OCI-LY7 (cell line): ENCODE results near the gene TBCCD1. TPM values are rescaled to one million over a fixed set of nuclear protein-coding genes. Genes with fewer than 3 reads are reported as not detected.

ENCODE experiments used
- BruUV-seq: library from RNA; stranded (reverse); fragments of 400-500 nt; replicated peaks from 2 replicates; lab custom pipeline; 2021; lab: Mats Ljungman, UMichigan
- CTCF ChIA-PET: fragments of 300-600 bp; sonication (Branson Sonifier 250); formaldehyde crosslinking; loops from one replicate; lab custom pipeline; 2022; ENCODE audit warnings: antibody characterized with exemption; ENCODE audit not compliant: unreplicated experiment; lab: Charles Lee
- POLR2A ChIA-PET: fragments of 300-600 bp; sonication (Branson Sonifier 250); formaldehyde crosslinking; loops from one replicate; lab custom pipeline; 2022; ENCODE audit warnings: antibody characterized with exemption; lab: Charles Lee
- DNase-seq: peaks from one replicate; pipeline ENCODE4 v3.0.0-alpha.2; 2015; ENCODE audit warnings: low spot score
- H2AFZ ChIP-seq: fragments of 200-600 bp; sonication (generic), shearing (Covaris generic); 2 replicates; pipeline ENCODE4 v1.6.1; 2014; ENCODE audit warnings: mild to moderate bottlenecking, antibody characterized with exemption, low read length, moderate library complexity
- H3K27ac ChIP-seq: fragments of 200-600 bp; sonication (generic); 2 replicates; pipeline ENCODE4 v1.5.1; 2014; ENCODE audit warnings: mixed run types, low read depth, mild to moderate bottlenecking, moderate library complexity, low read length, inconsistent platforms; ENCODE audit not compliant: poor library complexity, severe bottlenecking
- H3K36me3 ChIP-seq: fragments of 200-600 bp; sonication (generic); 2 replicates; pipeline ENCODE4 v1.6.1; 2014; ENCODE audit warnings: mild to moderate bottlenecking, antibody characterized with exemption, low read length, moderate library complexity, mixed read lengths; ENCODE audit not compliant: insufficient read depth
- H3K4me1 ChIP-seq: fragments of 200-600 bp; sonication (generic); 2 replicates; pipeline ENCODE4 v1.5.1; 2014; ENCODE audit warnings: mild to moderate bottlenecking, low read length; ENCODE audit not compliant: insufficient read depth, poor library complexity, severe bottlenecking
- H3K4me2 ChIP-seq: fragments of 200-600 bp; sonication (generic); 2 replicates; pipeline ENCODE4 v1.6.1; 2014; ENCODE audit warnings: mild to moderate bottlenecking, low read length
- H3K4me3 ChIP-seq: fragments of 200-600 bp; sonication (generic); 2 replicates; pipeline ENCODE4 v1.5.1; 2014; ENCODE audit warnings: mild to moderate bottlenecking, low read depth, low read length; ENCODE audit not compliant: poor library complexity, severe bottlenecking
- H3K79me2 ChIP-seq: fragments of 200-600 bp; sonication (generic); 2 replicates; pipeline ENCODE4 v1.6.1; 2016; ENCODE audit warnings: low read depth, mild to moderate bottlenecking, low read length, moderate library complexity, mixed read lengths; ENCODE audit not compliant: insufficient read depth
- H3K9me2 ChIP-seq: fragments of 200-600 bp; sonication (generic); 2 replicates; pipeline ENCODE4 v1.6.1; 2016; ENCODE audit warnings: mild to moderate bottlenecking, low read length, mixed read lengths; ENCODE audit not compliant: insufficient read depth
- H3K9me3 ChIP-seq: fragments of 200-600 bp; sonication (generic); 2 replicates; pipeline ENCODE4 v1.6.1; 2014; ENCODE audit warnings: mild to moderate bottlenecking, mixed run types, low read length, mixed read lengths
- H4K20me1 ChIP-seq: fragments of 200-600 bp; sonication (generic); 2 replicates; pipeline ENCODE4 v1.6.1; 2014; ENCODE audit warnings: mild to moderate bottlenecking, antibody characterized with exemption, low read length, moderate library complexity, mixed read lengths; ENCODE audit not compliant: insufficient read depth
- CTCF ChIP-seq: fragments of 200-600 bp; sonication (generic); conservative IDR thresholded peaks from 2 replicates; pipeline ENCODE4 v1.5.1; 2014; ENCODE audit warnings: mild to moderate bottlenecking, antibody characterized with exemption, low read length, moderate library complexity, mixed read lengths
- EZH2phosphoT487 ChIP-seq: fragments of 200-600 bp; sonication (generic); IDR thresholded peaks from 2 replicates; pipeline ENCODE4 v1.6.1; 2018; ENCODE audit warnings: low read depth, borderline replicate concordance, mild to moderate bottlenecking, mixed run types, antibody characterized with exemption, low read length, moderate library complexity, mixed read lengths
- intact Hi-C: fragments of 100-400 bp; cut with micrococcal nuclease; formaldehyde crosslinking; loops from one replicate; pipeline ENCODE4 v1.10.0; 2022; ENCODE audit not compliant: unreplicated experiment
- total RNA-seq, 2 experiments: library from RNA; depleted of rRNA in 1 of 2; stranded (reverse); fragments of >200 nt in 1 of 2; shearing (Covaris generic) in 1 of 2; gene quantifications; 2 replicates each; pipeline ENCODE4 v1.2.3, GENCODE V29; 2014 to 2022

The TBCCD1 gene
- total RNA-seq, 2 experiments from 2014 or later: 21.9 to 27.0 TPM

GRCh38 chr3:186596568-186597287 lies 29.6 kb upstream of the TBCCD1 start:
- H3K79me2 ChIP-seq: no peaks in the 10 kb centered on the region
- POLR2A ChIA-PET: interaction anchor here (0.6 to 1.1 kb wide), 3 partner anchors 14 to 1435 kb away, joined by 3 to 4 read pairs (median 3); partner anchors contain the start of gene AHSG
- no peak overlapping the region for H3K27ac ChIP-seq
- intact Hi-C loops: no loop called here
- H3K36me3 ChIP-seq: no peaks in the 10 kb centered on the region
- CTCF ChIA-PET: no interaction called here
- no peak for DNase-seq
- H2AFZ ChIP-seq: no peak overlapping the region
- no peaks in the 10 kb centered on the region for H3K4me1 ChIP-seq
- BruUV-seq: no TSS peak
- no peak overlapping the region for H3K4me3 ChIP-seq
- no peak for TF ChIP-seq CTCF
- no peak for TF ChIP-seq EZH2phosphoT487
- no peaks in the 10 kb centered on the region for H4K20me1 ChIP-seq
- H3K9me3 ChIP-seq: no peaks in the 10 kb centered on the region
- no peak overlapping the region for H3K4me2 ChIP-seq
- H3K9me2 ChIP-seq: no peaks in the 10 kb centered on the region

- H2AFZ ChIP-seq: no peak overlapping the region
Observed at GRCh38 chr3:186594591-186595113, 27.5 kb upstream of the TBCCD1 start.

More at GRCh38 chr3:186594591-186595113, 27.5 kb upstream of the TBCCD1 start:
- no TSS peak for BruUV-seq
- H3K79me2 ChIP-seq: no peaks in the 10 kb centered on the region
- H3K4me2 ChIP-seq: no peak overlapping the region
- TF ChIP-seq EZH2phosphoT487 (no peak), CTCF (no peak)
- H3K9me2 ChIP-seq: no peaks in the 10 kb centered on the region
- intact Hi-C loops: no loop called here
- no peak overlapping the region for H3K4me3 ChIP-seq
- POLR2A ChIA-PET: interaction anchor here (0.5 kb wide), 1 partner anchor 1268 kb away, joined by 3 read pairs; no protein-coding TSS in a partner anchor
- no peaks in the 10 kb centered on the region for H3K4me1 ChIP-seq
- no peaks in the 10 kb centered on the region for H4K20me1 ChIP-seq
- H3K27ac ChIP-seq: no peak overlapping the region
- H3K9me3 ChIP-seq: no peaks in the 10 kb centered on the region
- H3K36me3 ChIP-seq: no peaks in the 10 kb centered on the region
- CTCF ChIA-PET: no interaction called here
- no peak for DNase-seq
